ENCODE data around the gene ATG14. TPM values are rescaled to one million over a fixed set of nuclear protein-coding genes. Genes with fewer than 3 reads are reported as not detected.

Gene ATG14
- polyA plus RNA-seq, 3 donors = 1.8 to 6.8 (median 3.3) TPM

- no peak for TF ChIP-seq CTCF (IDR thresholded peaks at IDR 0.05)
- H3K27me3 Mint-ChIP-seq (ENCODE audit: low read depth in 3 of 3) = no peaks in the 10 kb centered on the region
- H3K4me3 Mint-ChIP-seq = no peak overlapping the region
- Histone ChIP-seq H2AFZ (ENCODE audit: insufficient read depth, low read depth, low read length, poor library complexity, severe bottlenecking) (no peak overlapping the region), H3K4me1 (ENCODE audit: control insufficient read depth in 1 of 2, insufficient read depth in 2 of 2, low read length in 2 of 2) (no peaks in the 10 kb centered on the region), H3K4me2 (replicated peaks; ENCODE audit: extremely low read depth, low read length, poor library complexity, severe bottlenecking) (no peak overlapping the region), H3K9me3 (replicated peaks in 1 of 2; ENCODE audit: control insufficient read depth in 1 of 2, insufficient read depth in 1 of 2, low read length in 2 of 2) (no peaks in the 10 kb centered on the region), H3K4me3 (replicated peaks in 1 of 3; ENCODE audit: low read depth in 2 of 3, low read length in 3 of 3) (no peak overlapping the region), H3K9ac (ENCODE audit: insufficient read depth, low read length, poor library complexity, severe bottlenecking) (no peak overlapping the region), H4K20me1 (ENCODE audit: insufficient read depth, low read length) (peaks cover 58% of the 10 kb centered on the region), H3K27ac (ENCODE audit: low read depth in 1 of 2, low read length in 2 of 2) (no peak overlapping the region), H3K79me2 (ENCODE audit: insufficient read depth, low read length) (peaks cover 56% of the 10 kb centered on the region), H3K27me3 (ENCODE audit: control insufficient read depth in 2 of 2, insufficient read depth in 2 of 2, low read length in 2 of 2) (no peaks in the 10 kb centered on the region), H3K36me3 (replicated peaks in 1 of 2; ENCODE audit: control insufficient read depth in 1 of 2, insufficient read depth in 2 of 2, low read length in 2 of 2) (peaks cover 26 to 34% of the 10 kb centered on the region in 2 donors)
- peaks cover 15% of the 10 kb centered on the region for H3K4me1 Mint-ChIP-seq
- no peaks in the 10 kb centered on the region for H3K9me3 Mint-ChIP-seq
- intact Hi-C loops (cut with micrococcal nuclease) = no loop called here
- DNase-seq = no peak
- no peak overlapping the region for H3K27ac Mint-ChIP-seq
- WGBS (ENCODE audit: insufficient coverage) = 100% methylated on average over 2 of the region's 4 CpGs
- peaks cover 26 to 32% of the 10 kb centered on the region in 2 donors for H3K36me3 Mint-ChIP-seq
Measured at GRCh38 chr14:55348766-55349453, 62.7 kb downstream of the ATG14 start.

- Mint-ChIP-seq H3K9me3 (no peaks in the 10 kb centered on the region), H3K27ac (peak overlapping the region in 2 of 7 donors; percentile 10 to 11), H3K36me3 (peaks cover 23 to 26% of the 10 kb centered on the region in 2 donors), H3K27me3 (ENCODE audit: low read depth in 3 of 3) (no peaks in the 10 kb centered on the region), H3K4me3 (no peak overlapping the region), H3K4me1 (peaks cover 15% of the 10 kb centered on the region)
- H3K9ac ChIP-seq (ENCODE audit: insufficient read depth, low read length, poor library complexity, severe bottlenecking) = no peak overlapping the region
- no peak for DNase-seq
- no peaks in the 10 kb centered on the region for H3K9me3 ChIP-seq (replicated peaks in 1 of 2; ENCODE audit: control insufficient read depth in 1 of 2, insufficient read depth in 1 of 2, low read length in 2 of 2)
- H3K36me3 ChIP-seq (replicated peaks in 1 of 2; ENCODE audit: control insufficient read depth in 1 of 2, insufficient read depth in 2 of 2, low read length in 2 of 2) = peaks cover 26 to 28% of the 10 kb centered on the region in 2 donors
- no peaks in the 10 kb centered on the region for H3K27me3 ChIP-seq (ENCODE audit: control insufficient read depth in 2 of 2, insufficient read depth in 2 of 2, low read length in 2 of 2)
- H3K4me2 ChIP-seq (replicated peaks; ENCODE audit: extremely low read depth, low read length, poor library complexity, severe bottlenecking) = no peak overlapping the region
- intact Hi-C loops (cut with micrococcal nuclease) = no loop called here
- no peak overlapping the region for H3K4me3 ChIP-seq (replicated peaks in 1 of 3; ENCODE audit: low read depth in 2 of 3, low read length in 3 of 3)
- peaks cover 68% of the 10 kb centered on the region for H3K79me2 ChIP-seq (ENCODE audit: insufficient read depth, low read length)
- TF ChIP-seq CTCF (IDR thresholded peaks at IDR 0.05) = no peak
- no CpG with 5 or more reads among the region's 3 CpGs for WGBS (ENCODE audit: insufficient coverage)
- no peaks in the 10 kb centered on the region for H3K4me1 ChIP-seq (ENCODE audit: control insufficient read depth in 1 of 2, insufficient read depth in 2 of 2, low read length in 2 of 2)
- H4K20me1 ChIP-seq (ENCODE audit: insufficient read depth, low read length) = peaks cover 68% of the 10 kb centered on the region
- H3K27ac ChIP-seq (ENCODE audit: low read depth in 1 of 2, low read length in 2 of 2) = no peak overlapping the region
- H2AFZ ChIP-seq (ENCODE audit: insufficient read depth, low read depth, low read length, poor library complexity, severe bottlenecking) = no peak overlapping the region
Measured at GRCh38 chr14:55347748-55348147, 63.9 kb downstream of the ATG14 start.

Data from CD14-positive monocyte (primary cell).